HTR-8/SVneo (cell line): ENCODE results near the gene ELOVL1.

Source experiments
- DNase-seq: peaks from one replicate; pipeline ENCODE4 v3.0.0; 2011; ENCODE audit warnings: low spot score, mixed read lengths; ENCODE audit not compliant: insufficient read length
- FAIRE-seq: peaks from 2 replicates; lab custom pipeline; 2011; peaks lifted over from hg19 to GRCh38; lab: Jason Lieb, UNC

ELOVL1 gene

DNA sequence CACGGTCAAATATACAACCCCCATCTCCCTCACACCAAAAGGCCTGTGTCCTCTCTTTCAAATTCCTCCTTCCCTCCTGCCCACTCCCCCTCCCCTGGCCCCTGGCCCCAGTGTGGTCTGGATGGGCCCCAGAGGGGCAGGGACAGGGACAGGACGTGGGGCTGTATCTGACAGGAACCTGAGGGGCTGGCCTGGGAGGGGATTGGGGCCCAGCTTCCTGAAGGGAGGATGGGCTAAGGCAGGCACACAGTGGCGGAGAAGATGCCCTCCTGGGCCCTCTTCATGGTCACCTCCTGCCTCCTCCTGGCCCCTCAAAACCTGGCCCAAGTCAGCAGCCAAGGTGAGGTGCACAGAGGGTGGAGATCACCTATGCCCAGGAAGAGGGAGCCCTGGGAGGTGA is 30.2 kb downstream of the ELOVL1 start, which contains the start of gene MPL:
MPL (plus strand) TSS at position 231 of the 400 bp plus-strand sequence; CDS start at position 262, 31 bp downstream.
- FAIRE-seq (no peak), DNase-seq (no peak)

DNA sequence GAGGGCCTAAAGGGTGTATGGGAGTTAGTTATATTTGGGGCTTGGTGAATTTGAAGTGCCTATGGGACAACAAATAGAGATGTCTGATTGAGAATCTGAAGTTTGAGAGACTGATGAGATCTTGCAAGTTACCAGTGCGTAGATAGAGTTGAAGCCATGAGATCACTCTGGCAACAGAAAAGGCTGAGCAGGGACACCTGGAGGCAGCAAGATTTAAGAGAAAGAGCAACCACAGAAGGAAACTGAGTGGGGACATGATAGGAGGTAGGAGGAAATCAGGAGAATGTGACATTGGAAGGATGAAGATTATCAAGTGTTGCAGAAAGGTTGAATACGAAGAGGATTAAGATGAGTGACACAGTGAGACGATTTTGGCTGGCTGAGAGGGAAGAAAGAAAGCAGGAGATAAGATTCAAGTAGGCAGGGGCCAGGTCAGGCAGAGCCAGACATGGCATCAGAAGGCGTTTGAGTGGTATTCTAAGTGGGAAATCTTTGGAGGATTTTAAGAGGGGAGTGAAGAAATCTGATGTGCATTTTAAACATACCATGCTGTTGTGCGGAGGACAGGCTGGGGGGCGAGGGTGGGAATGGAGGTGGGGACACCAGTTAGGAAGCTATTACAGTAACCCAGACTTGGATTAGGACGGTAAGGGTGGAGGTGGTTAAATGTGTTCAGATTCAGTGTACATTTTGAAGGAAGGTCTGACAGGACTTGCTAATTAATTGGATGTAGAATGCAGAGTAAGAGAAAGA is 33.2 kb downstream of the ELOVL1 start:
- FAIRE-seq (no peak), DNase-seq (no peak)

DNA sequence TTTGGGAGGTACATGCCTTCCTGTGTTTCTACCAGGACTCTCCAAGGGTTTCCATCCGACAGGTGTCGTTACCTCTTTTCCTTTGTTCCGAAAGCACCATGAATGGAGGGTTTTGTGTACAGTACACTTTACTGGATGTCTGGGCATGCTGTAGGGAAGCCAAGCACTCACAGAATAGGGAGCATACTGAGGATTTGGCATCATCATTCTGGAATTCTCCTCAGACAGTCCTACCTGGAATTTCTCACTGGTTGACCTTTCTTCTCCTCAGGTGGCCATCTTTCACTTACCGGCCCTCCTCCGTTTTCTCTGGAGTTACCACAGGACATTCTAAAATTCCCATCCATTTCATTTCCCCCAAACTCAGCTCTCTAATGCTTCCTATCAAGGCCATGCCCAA is 36.1 kb downstream of the ELOVL1 start:
- DNase-seq (no peak), FAIRE-seq (no peak)

DNA sequence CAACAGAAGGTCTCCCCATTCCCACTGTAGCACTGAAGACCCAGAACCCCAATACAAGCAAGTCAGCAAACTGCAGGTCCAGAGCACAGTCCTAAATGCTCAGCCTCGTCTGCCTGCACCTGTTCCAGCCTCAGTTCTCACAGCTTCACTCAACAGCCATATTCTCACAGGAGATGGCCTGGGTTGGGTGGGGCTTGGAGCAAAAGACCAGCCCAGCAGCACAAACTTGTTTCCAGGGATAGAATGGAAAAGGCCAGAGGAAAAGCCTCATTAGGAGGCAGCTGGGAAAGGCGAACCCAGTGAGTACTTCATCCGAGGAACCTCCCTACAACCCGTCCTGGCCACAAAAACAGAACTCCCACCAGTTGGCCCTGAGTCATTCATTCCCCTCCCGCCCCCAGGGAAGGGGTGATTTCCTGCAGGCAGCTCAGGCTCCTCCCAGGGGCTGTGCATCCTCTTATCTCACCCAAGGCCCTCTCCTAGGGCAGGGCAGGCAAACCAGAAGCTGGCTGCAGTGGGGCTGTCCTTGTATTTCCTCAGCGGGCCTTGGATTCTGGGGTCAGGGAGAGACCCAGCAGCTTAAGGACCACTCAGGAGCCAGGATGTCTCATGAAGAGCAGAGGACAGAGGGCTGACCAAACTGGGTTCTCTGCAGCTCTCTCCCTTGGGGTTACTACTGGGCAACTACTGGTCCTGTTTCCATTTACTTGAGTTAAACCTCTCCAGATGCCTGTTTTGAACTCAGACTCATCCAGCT is 37.6 kb downstream of the ELOVL1 start:
- DNase-seq (peak; percentile 77), FAIRE-seq (no peak)

DNA sequence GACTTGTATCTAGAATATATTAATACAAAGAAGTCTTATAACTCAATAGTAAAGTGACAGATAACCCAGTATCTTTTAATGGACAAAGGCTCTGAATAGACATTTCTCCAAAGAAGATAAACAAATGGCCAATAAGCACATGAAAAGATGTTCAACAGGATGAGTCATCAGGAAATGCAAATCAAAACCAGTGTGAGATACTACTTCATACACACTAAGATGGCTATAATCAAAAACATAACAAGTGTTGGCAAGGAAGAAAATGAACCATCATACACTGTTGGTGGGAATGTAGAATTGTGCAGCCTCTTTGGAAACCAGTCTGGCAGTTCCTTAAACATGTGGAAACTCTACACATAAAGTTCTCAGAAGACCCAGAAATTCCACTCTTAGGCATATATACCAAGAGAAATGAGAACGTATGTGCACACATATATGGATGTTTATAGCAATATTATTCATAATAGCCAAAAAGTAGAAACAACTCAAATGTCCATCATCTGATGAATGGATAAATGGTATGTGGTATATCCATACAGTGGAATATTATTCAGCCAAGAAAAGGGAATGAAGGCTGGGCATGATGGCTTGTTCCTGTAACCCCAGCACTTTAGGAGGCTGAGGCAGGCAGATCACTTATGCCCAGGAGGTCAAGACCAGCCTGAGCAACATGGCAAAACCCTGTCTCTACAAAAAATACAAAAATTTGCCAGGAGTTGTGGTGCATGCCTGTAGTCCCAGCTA is 40.1 kb downstream of the ELOVL1 start:
- FAIRE-seq, result no peak
- DNase-seq, result no peak

DNA sequence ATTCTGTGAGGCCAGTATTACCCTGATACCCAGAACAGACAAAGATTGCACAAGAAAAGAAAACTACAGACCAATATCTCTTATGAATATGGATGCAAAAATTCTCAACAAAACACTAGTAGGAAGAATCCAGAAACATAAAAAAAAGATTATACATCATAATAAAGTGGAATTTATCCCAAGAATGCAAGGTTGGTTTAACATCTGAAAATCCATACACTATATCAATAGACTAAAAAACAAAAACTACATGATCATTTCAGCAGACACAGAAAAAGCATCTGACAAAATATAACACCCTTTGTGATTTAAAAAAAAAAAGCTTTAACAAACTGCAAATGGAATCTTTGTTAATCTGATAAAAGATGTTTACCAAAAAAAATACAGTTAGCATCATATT is 42.4 kb downstream of the ELOVL1 start:
- no peak for FAIRE-seq
- DNase-seq, result no peak

DNA sequence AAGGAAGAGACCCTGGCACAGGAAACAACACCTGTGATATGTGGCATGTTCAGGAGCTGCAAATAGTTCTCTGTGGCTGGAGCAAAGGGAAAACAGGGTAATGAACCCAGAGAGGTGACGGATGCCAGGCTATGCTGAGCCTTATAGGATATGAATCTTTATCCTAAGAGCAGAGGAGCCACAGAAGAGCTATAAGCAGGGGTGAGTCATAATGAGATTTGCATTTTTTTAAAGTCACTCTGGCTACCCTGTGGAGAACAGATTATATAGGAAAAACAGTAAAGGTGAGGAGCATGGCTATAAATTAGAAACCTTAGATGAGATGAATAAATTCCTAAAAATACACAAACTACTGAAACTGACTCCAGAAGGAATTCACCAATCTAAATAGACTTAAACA is 43.0 kb downstream of the ELOVL1 start:
- no peak for FAIRE-seq

DNA sequence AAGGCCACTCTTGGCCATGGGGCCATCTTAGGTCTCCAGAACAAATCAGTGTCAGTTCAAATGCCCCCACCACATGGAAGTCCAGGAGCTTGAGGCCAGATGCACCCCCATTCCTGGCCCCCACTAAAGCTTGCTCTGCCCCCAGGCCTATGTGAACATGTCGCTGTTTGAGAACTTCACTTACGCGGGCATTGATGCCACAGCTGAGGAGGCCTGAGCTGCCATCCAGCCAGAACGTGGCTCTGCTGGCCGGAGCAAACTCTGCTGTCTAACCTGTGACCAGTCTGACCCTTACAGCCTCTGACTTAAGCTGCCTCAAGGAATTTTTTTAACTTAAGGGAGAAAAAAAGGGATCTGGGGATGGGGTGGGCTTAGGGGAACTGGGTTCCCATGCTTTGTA is 45.3 kb downstream of the ELOVL1 start:
- no peak for FAIRE-seq
- DNase-seq, result no peak

More for the DNA sequence above, 43.0 kb downstream of the ELOVL1 start:
- DNase-seq, result no peak

DNA sequence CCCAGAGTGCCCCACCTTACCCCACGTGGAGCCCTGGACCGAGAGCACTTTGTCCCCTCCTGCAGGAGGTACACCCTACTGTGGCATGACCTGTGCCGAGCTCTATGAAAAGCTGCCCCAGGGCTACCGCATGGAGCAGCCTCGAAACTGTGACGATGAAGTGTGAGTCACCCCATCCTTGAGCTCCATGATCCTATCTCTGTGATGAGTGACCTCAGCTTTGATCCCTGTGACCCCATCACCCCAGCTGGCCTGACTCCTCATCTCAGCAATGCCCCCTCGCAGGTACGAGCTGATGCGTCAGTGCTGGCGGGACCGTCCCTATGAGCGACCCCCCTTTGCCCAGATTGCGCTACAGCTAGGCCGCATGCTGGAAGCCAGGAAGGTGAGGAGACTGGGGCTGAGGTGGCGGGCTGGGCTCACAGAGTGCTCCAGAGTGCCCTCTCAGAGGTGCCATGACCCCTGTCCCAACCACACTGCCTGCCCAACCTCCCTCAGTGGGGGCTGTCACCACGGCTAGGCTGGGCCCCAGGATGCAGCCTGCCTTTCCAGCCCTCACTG is 46.4 kb downstream of the ELOVL1 start:
- DNase-seq (no peak), FAIRE-seq (no peak)

DNA sequence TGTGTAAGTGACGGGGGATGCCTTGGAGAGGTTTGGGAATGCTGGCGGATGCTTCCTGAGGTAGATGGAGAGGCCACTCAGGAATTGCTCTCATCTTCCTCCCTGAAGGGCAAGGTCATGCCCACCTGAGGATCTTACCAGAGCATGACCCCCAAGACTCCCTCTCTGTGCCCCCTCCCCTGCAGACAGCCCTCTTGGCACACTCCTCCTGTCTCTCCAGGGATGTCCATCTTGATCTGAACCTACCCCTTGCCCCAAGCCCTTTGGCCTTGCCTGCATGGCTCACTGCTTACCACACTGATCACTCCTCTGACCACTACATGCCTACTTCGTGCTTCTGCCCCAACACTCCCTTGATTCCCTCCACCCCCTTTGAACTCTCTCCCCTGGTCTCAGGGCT is 48.0 kb downstream of the ELOVL1 start:
- FAIRE-seq (no peak), DNase-seq (no peak)

DNA sequence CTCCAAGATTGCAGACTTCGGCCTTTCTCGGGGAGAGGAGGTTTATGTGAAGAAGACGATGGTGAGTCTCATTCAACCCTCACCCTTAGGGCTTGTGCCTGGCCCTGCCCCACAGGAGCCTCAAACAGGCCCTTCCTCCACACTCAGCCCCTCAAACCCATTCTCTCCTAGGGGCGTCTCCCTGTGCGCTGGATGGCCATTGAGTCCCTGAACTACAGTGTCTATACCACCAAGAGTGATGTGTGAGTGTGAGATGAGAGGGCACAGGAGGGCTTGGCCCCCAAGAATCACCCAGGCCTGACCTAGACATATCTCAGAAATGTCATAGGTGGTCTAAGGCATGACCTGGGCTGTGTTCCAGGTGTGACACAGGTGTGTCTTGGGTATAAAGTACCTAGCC is 48.5 kb downstream of the ELOVL1 start:
- FAIRE-seq (no peak), DNase-seq (no peak)

DNA sequence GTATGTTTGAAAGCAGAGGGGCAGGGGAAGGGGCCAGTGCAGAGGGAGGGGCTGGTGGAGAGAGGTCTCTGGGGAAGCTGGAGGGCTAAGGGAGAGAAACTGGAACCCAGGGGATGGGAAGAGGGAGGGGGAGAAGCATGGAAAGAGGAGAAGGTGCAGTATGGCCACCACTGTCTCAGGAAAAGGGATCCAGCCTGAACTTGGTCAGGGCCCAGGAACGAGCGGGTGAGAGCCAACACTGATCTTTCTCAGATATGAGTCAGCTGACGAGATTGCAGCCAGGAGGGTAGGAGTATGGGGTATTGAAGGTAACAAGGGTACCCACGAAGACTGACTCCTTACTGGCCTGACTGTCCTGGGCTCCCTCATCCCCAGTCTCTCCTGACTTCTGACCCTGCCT is 49.0 kb downstream of the ELOVL1 start:
- no peak for FAIRE-seq
- no peak for DNase-seq

DNA sequence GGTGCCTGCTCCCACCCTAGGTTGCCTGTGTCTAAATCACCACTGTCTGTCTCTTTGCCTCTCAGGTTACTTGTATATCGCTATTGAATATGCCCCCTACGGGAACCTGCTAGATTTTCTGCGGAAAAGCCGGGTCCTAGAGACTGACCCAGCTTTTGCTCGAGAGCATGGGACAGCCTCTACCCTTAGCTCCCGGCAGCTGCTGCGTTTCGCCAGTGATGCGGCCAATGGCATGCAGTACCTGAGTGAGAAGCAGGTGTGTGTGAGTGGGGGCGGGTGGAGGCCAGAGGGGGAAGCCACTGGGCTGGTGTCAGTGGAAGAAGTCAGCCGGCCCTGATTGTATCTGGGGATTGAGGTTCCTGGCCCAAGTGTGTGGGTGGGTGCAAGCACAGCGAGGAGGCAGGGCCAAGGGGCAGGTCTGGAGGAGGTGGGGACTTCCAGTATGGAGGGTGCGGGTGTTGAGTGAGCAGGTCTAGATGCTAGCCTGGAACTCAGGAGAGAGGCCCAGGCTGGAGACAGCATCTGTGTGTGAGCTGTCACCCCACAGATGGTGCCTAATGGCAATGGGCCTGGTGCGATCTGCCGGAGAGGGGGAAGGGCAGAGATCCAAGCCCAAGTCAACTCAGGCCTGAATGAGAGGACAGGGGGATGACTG is 49.9 kb downstream of the ELOVL1 start:
- FAIRE-seq (no peak), DNase-seq (no peak)

DNA sequence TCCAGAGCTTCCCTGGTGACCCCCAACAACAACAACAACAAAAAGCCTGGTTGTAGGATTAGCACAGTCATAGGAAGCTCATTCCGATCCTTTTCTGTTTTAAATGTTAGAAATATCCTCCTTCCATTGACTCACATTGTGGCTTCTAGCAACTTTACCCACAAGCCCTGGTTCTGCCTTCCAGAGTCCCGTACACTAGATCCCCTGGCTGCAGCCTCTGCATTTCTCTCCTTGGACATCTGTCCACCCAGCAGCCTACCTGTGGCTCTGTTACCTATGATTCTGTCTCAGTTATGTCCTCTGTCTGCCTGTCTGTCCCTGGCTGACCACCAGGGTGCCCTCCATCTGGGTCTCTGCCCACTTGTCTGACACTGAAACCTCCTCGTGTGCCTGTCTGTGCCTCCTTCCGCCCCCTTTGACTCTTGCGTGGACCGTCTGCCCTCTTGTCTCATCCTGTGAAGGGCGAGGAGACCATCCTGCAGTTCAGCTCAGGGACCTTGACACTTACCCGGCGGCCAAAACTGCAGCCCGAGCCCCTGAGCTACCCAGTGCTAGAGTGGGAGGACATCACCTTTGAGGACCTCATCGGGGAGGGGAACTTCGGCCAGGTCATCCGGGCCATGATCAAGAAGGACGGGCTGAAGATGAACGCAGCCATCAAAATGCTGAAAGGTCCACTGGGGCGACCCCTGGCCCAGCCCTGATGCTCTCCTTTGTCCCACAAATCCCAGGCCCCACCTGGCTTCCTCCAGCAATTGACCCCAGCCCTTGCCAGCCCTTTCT is 50.9 kb downstream of the ELOVL1 start:
- no peak for FAIRE-seq
- DNase-seq, result no peak

DNA sequence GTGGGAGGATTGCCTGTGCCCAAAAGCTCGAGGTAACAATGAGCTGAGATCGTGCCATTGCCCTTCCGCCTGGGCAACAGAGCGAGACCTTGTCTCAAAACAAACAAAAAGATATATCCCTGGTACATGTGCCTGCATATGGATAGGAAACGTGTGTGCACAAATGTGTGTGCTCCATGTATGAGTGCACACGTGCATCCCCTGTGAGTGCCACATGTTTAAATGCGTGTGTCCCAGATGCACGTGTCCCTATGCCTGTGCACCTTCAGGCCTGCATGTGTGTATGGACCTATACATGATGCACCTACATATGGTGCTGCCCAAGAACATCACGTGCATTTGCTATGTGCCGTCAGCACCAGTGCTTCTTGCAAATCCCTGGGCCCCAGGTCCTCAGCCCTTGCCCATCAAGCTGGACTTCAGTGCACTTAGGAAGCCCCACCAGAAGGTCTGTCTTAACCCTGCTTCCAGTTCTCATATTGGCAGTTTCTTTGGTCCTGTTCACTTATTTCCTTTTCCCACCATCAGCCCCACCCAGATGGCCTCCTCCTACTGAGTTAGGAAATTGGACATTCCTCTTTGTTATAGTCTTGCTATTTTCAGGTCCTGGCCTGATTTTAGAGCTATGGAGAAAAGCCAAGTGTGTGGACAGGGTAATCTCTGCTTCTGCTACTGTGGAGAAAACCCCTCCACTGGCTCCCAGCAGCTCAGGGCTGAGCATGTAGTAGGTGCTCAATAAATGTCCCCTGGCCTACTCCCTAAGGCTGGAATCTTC is 51.7 kb downstream of the ELOVL1 start:
- FAIRE-seq (no peak), DNase-seq (no peak)

DNA sequence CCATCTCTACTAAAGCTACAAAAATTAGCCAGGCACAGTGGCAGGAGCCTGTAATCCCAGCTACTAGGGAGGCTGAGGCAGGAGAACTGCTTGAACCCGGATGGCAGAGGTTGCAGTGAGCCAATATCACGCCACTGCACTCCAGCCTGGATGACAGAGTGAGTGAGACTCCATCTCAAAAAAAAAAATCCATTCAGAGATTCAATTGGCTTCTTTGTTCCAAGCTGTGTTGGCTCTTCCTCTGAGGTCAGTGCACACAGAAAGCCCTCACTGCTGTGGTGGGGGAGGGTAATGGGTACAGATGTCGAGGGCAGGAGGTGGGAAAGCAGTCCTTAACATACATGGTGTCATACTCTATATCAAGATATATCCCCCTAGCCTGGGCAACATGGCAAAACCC is 52.3 kb downstream of the ELOVL1 start:
- no peak for DNase-seq
- FAIRE-seq, result no peak

DNA sequence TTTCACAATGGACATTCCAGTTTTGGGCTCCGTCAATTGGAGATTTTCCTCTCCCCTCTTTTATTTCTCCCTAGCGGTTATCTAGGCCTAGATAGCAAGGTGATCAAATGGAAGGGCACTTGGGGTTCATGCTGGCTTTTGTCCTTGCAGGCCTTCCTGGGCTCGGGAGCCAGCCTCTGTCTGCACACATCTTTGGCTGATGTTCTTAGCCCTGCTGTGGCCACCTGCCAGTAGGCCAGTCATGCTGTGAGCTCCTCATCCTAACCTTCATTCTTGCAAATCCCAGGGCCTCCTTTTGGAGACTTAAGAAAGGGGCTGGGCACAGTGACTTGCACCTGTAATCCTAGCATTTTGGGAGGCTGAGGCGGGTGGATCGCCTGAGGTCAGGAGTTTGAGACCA is 53.6 kb downstream of the ELOVL1 start:
- DNase-seq, result no peak
- FAIRE-seq, result no peak

DNA sequence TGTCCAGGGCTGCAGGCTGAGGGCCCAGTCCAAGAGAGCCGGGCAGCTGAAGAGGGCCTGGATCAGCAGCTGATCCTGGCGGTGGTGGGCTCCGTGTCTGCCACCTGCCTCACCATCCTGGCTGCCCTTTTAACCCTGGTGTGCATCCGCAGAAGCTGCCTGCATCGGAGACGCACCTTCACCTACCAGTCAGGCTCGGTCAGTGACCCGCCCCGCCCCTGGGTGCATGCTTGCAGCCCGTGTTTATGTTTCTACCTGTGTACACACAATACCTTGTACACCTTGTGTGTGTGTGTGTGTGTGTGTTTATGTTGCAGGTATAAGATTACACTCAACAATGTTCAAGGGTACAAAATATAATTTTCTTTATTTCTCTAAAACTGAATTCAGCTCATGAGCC is 54.0 kb downstream of the ELOVL1 start:
- DNase-seq (no peak), FAIRE-seq (no peak)
